B cell (primary cell): ENCODE data around the gene RPL18. TPM values are rescaled to one million over a fixed set of nuclear protein-coding genes. Genes with fewer than 3 reads are reported as not detected.

Source experiments
- ATAC-seq: fragments of 200-7000 bp; cut with Tn5 transposase; one replicate; pipeline ENCODE4 v1.10.0; 2021; ENCODE audit warnings: low read depth, mild to moderate bottlenecking, moderate number of reproducible peaks, moderate library complexity
- CTCF ChIA-PET: fragments of 350-600 bp; sonication (Branson Sonifier 250); formaldehyde crosslinking; loops from one replicate; lab custom pipeline; 2021; ENCODE audit warnings: antibody characterized with exemption, inconsistent platforms; lab: Charles Lee
- POLR2A ChIA-PET: fragments of 350-600 bp; sonication (Branson Sonifier 250); formaldehyde crosslinking; loops from one replicate; lab custom pipeline; 2021; ENCODE audit warnings: antibody characterized with exemption; lab: Charles Lee
- DNase-seq: peaks from one replicate; pipeline ENCODE4 v3.0.0; 2013
- H2AFZ ChIP-seq: 2 replicates; pipeline ENCODE4 v1.6.1; 2012; ENCODE audit warnings: mild to moderate bottlenecking, low read depth, low read length; ENCODE audit not compliant: insufficient read depth, poor library complexity, severe bottlenecking
- H3K27ac ChIP-seq, 2 donors: 1 replicate in 1 of 2; 2 replicates in 1 of 2; pipeline ENCODE4 v1.5.1; 2012 to 2013; ENCODE audit warnings: low read length in 2 of 2, mild to moderate bottlenecking in 2 of 2, moderate library complexity in 1 of 2
- H3K27me3 ChIP-seq, 4 experiments: fragments of 200-600 bp in 1 of 4; sonication (generic) in 1 of 4; replicated peaks in 1 of 4; 1 replicate in 2 of 4; 2 replicates in 2 of 4; pipeline versions ENCODE4 v1.6.1 to v1.7.0; 2013 to 2016; ENCODE audit warnings: low read length in 3 of 4, mild to moderate bottlenecking in 2 of 4, mixed read lengths in 1 of 4, moderate library complexity in 1 of 4; ENCODE audit not compliant: insufficient read depth in 4 of 4, control insufficient read depth in 3 of 4; ENCODE audit errors: control extremely low read depth in 1 of 4
- H3K36me3 ChIP-seq, 2 experiments: replicated peaks in 1 of 2; 1 replicate in 1 of 2; 2 replicates in 1 of 2; pipeline versions ENCODE4 v1.6.1 to v1.7.1; 2013; ENCODE audit warnings: low read length in 1 of 2; ENCODE audit not compliant: insufficient read depth in 2 of 2, control insufficient read depth in 1 of 2; ENCODE audit errors: control extremely low read depth in 1 of 2, extremely low read depth in 1 of 2
- H3K4me1 ChIP-seq, 2 donors: fragments of 200-600 bp in 1 of 2; sonication (generic) in 1 of 2; 1 replicate in 1 of 2; 2 replicates in 1 of 2; pipeline versions ENCODE4 v1.5.1 to v1.6.1; 2013 to 2017; ENCODE audit warnings: low read length in 2 of 2; ENCODE audit not compliant: control insufficient read depth in 2 of 2, insufficient read depth in 2 of 2
- H3K4me2 ChIP-seq: replicated peaks from 2 replicates; pipeline ENCODE3; 2012; ENCODE audit warnings: mild to moderate bottlenecking, low read depth, low read length; ENCODE audit not compliant: poor library complexity, severe bottlenecking
- H3K4me3 ChIP-seq, 5 experiments: fragments of 200-600 bp in 1 of 5; sonication (generic) in 1 of 5; 1 replicate in 3 of 5; 2 replicates in 2 of 5; pipeline versions ENCODE4 v1.5.1 to v1.7.0; 2011 to 2016; ENCODE audit warnings: low read length in 4 of 5, mild to moderate bottlenecking in 4 of 5, low read depth in 2 of 5, control low read depth in 1 of 5, moderate library complexity in 1 of 5; ENCODE audit not compliant: insufficient read depth in 1 of 5; ENCODE audit errors: control extremely low read depth in 1 of 5, extremely low read depth in 1 of 5
- H3K79me2 ChIP-seq: fragments of 200-600 bp; sonication (generic); one replicate; pipeline ENCODE4 v1.6.0; 2016; ENCODE audit warnings: low read length; ENCODE audit not compliant: control insufficient read depth, insufficient read depth
- H3K9ac ChIP-seq: fragments of 200-600 bp; sonication (generic); 2 replicates; pipeline ENCODE4 v1.6.1; 2017; ENCODE audit warnings: mild to moderate bottlenecking, low read length, moderate library complexity
- H3K9me3 ChIP-seq, 3 donors: one replicate each; pipeline versions ENCODE4 v1.6.1 to v1.7.1; 2013; ENCODE audit warnings: low read length in 2 of 3; ENCODE audit not compliant: control insufficient read depth in 2 of 3, insufficient read depth in 1 of 3; ENCODE audit errors: control extremely low read depth in 1 of 3
- H4K20me1 ChIP-seq: 2 replicates; pipeline ENCODE4 v1.6.0; 2012; ENCODE audit warnings: mild to moderate bottlenecking, low read length; ENCODE audit not compliant: insufficient read depth, control insufficient read depth, poor library complexity, severe bottlenecking
- H3K27ac Mint-ChIP-seq: one replicate; pipeline ENCODE4 v1.8.0; 2021; ENCODE audit warnings: mixed read lengths
- H3K27me3 Mint-ChIP-seq: one replicate; pipeline ENCODE4 v1.8.0; 2021; ENCODE audit warnings: mixed read lengths
- H3K4me1 Mint-ChIP-seq: one replicate; pipeline ENCODE4 v1.8.0; 2021; ENCODE audit warnings: mixed read lengths
- H3K4me3 Mint-ChIP-seq: one replicate; pipeline ENCODE4 v1.8.0; 2021; ENCODE audit warnings: mixed read lengths
- H3K9me3 Mint-ChIP-seq: one replicate; pipeline ENCODE4 v1.8.0; 2022; ENCODE audit warnings: mixed read lengths; ENCODE audit not compliant: insufficient read depth
- CTCF ChIP-seq: fragments of 200-600 bp; IDR thresholded peaks from one replicate; pipeline ENCODE4 v1.8.0; 2022; ENCODE audit warnings: antibody characterized with exemption, mild to moderate bottlenecking
- EZH2 ChIP-seq: IDR thresholded peaks from 2 replicates; pipeline ENCODE4 v1.6.1; 2012; ENCODE audit warnings: borderline replicate concordance, low read depth, mild to moderate bottlenecking, moderate library complexity, low read length; ENCODE audit not compliant: insufficient read depth, poor library complexity, severe bottlenecking
- WGBS: methylation state at CpG from one replicate; pipeline ENCODE4 v1.1.5; 2013; ENCODE audit warnings: missing lambda C conversion rate; ENCODE audit not compliant: insufficient coverage; 5-methylcytosine and 5-hydroxymethylcytosine counted together
- intact Hi-C: fragments of 100-400 bp; cut with micrococcal nuclease; formaldehyde crosslinking; loops from one replicate; pipeline ENCODE4 v1.10.0; 2022
- polyA plus RNA-seq: library from polyadenylated mRNA; depleted of rRNA; stranded (reverse); fragments of >200 nt; gene quantifications from 2 replicates; pipeline ENCODE4 v1.2.3, GENCODE V29; 2012
- total RNA-seq, 2 donors: library from RNA; stranded (reverse); fragments of 120-200 nt in 1 of 2; gene quantifications; 1 replicate in 1 of 2; 2 replicates in 1 of 2; pipeline versions ENCODE4 v1.2.3 to v1.2.4, GENCODE V29; 2013 to 2022

Gene RPL18
- total and polyA plus RNA-seq, 2 donors (not counting 1 experiment from before 2014, with no cell fraction given) = 2,248 to 4,393 TPM

GRCh38 chr19:48663667-48664066 lies 44.7 kb upstream of the RPL18 start:
- peaks cover 8 to 19% of the 10 kb centered on the region in 2 donors for H3K4me1 ChIP-seq
- Mint-ChIP-seq H3K4me3 (no peak overlapping the region), H3K9me3 (no peaks in the 10 kb centered on the region), H3K27ac (no peak overlapping the region), H3K4me1 (peaks cover 16% of the 10 kb centered on the region), H3K27me3 (no peaks in the 10 kb centered on the region)
- no peak overlapping the region for H3K9ac ChIP-seq
- no peaks in the 10 kb centered on the region for H3K27me3 ChIP-seq
- ATAC-seq (no peak), DNase-seq (no peak)
- H3K36me3 ChIP-seq = no peaks in the 10 kb centered on the region
- TF ChIP-seq CTCF = no peak
- no peak for TF ChIP-seq EZH2
- WGBS = 89% methylated on average over 3 of the region's 4 CpGs
- CTCF ChIA-PET = no interaction called here
- no peak overlapping the region for H3K4me3 ChIP-seq
- H3K9me3 ChIP-seq = peaks cover 0 to 3% (median 0%) of the 10 kb centered on the region in 3 donors
- H3K27ac ChIP-seq = no peak overlapping the region
- no peaks in the 10 kb centered on the region for H4K20me1 ChIP-seq
- POLR2A ChIA-PET = no interaction called here
- H3K79me2 ChIP-seq = no peaks in the 10 kb centered on the region
- intact Hi-C loops = no loop called here
- no peak overlapping the region for H3K4me2 ChIP-seq
- no peak overlapping the region for H2AFZ ChIP-seq

GRCh38 chr19:48661711-48662090 lies 42.7 kb upstream of the RPL18 start:
- ChIA-PET POLR2A (interaction anchor here (1.0 to 1.6 kb wide), 2 partner anchors 12 to 16 kb away, joined by 3 to 5 read pairs; partner anchors contain the start of gene CA11), CTCF (no interaction called here)

More at GRCh38 chr19:48661711-48662090, 42.7 kb upstream of the RPL18 start:
- TF ChIP-seq CTCF (no peak), EZH2 (no peak)
- Mint-ChIP-seq H3K27me3 (no peaks in the 10 kb centered on the region), H3K4me3 (no peak overlapping the region), H3K9me3 (no peaks in the 10 kb centered on the region), H3K4me1 (peaks cover 16% of the 10 kb centered on the region), H3K27ac (no peak overlapping the region)
- H3K27me3 ChIP-seq = no peaks in the 10 kb centered on the region
- peaks cover 8 to 19% of the 10 kb centered on the region in 2 donors for H3K4me1 ChIP-seq
- peak overlapping the region; percentile 85 for H2AFZ ChIP-seq
- no peaks in the 10 kb centered on the region for H3K36me3 ChIP-seq
- no peak for DNase-seq
- no peaks in the 10 kb centered on the region for H3K79me2 ChIP-seq
- no peaks in the 10 kb centered on the region for H4K20me1 ChIP-seq
- no peak overlapping the region for H3K4me3 ChIP-seq
- H3K9ac ChIP-seq = no peak overlapping the region
- peak overlapping the region; percentile 74 for H3K4me2 ChIP-seq
- H3K9me3 ChIP-seq = no peaks in the 10 kb centered on the region
- WGBS = 95% methylated on average over 44 of the region's 50 CpGs
- no peak overlapping the region for H3K27ac ChIP-seq
- intact Hi-C loops = loop anchor here (1.0 to 2.0 kb wide), 5 partner anchors 14 to 53 kb away; partner anchors contain the start of genes CA11, RPL18 and SPHK2
- ATAC-seq = no peak
